Testis (tissue), 3 donors: ENCODE data around the gene SERINC2. TPM values are rescaled to one million over a fixed set of nuclear protein-coding genes. Genes with fewer than 3 reads are reported as not detected.

Experiments used
- DNase-seq: peaks from one replicate; pipeline ENCODE4 v3.0.0-alpha.2; 2019
- H3K27ac ChIP-seq, 2 donors: fragments of 200-600 bp; sonication (generic); one replicate each; pipeline ENCODE4 v1.5.1; 2019
- H3K27me3 ChIP-seq: fragments of 200-600 bp; sonication (generic); one replicate; pipeline ENCODE4 v1.5.1; 2019
- H3K36me3 ChIP-seq: fragments of 200-600 bp; sonication (generic); one replicate; pipeline ENCODE4 v1.5.1; 2017; ENCODE audit warnings: low read depth; ENCODE audit errors: missing control alignments
- H3K4me1 ChIP-seq: fragments of 200-600 bp; sonication (generic); one replicate; pipeline ENCODE4 v1.5.1; 2019
- H3K4me3 ChIP-seq, 2 donors: fragments of 200-600 bp; sonication (generic); one replicate each; pipeline ENCODE4 v1.5.1; 2017 to 2019
- H3K9me3 ChIP-seq: fragments of 200-600 bp; sonication (generic); one replicate; pipeline ENCODE4 v1.5.1; 2017
- CTCF ChIP-seq, 3 experiments: fragments of 450-650 bp in 2 of 3; fragments of 200-600 bp in 1 of 3; sonication (generic) in 1 of 3; IDR thresholded peaks; one replicate each; pipeline ENCODE4 v1.5.1; 2016 to 2019; ENCODE audit warnings: antibody characterized with exemption in 3 of 3, mild to moderate bottlenecking in 2 of 3, moderate library complexity in 1 of 3
- POLR2A ChIP-seq: fragments of 450-650 bp; IDR thresholded peaks from one replicate; pipeline ENCODE4 v1.6.1; 2017; ENCODE audit warnings: antibody characterized with exemption, mild to moderate bottlenecking, moderate library complexity
- WGBS, 2 donors: methylation state at CpG; one replicate each; pipeline ENCODE4 v1.1.5; 2018; 5-methylcytosine and 5-hydroxymethylcytosine counted together
- intact Hi-C: fragments of 100-400 bp; cut with DNase I; formaldehyde crosslinking; loops from one replicate; pipeline ENCODE4 v1.15.1; 2023; ENCODE audit warnings: low total_unique reads
- polyA plus RNA-seq: library from polyadenylated mRNA; stranded (reverse); fragments of 350-450 nt; fragmentation: Illumina TruSeq; extraction: RNeasy Lipid Tissue Mini Kit (QIAGEN cat#74804); gene quantifications from one replicate; pipeline ENCODE4 v1.2.3, GENCODE V29; 2014; ENCODE audit warnings: low read depth, low replicate concordance; ENCODE audit not compliant: insufficient read depth
- total RNA-seq, 2 donors: library from RNA; depleted of rRNA; stranded (reverse); fragments of >200 nt; gene quantifications; one replicate each; pipeline ENCODE4 v1.2.3, GENCODE V29; 2016

SERINC2 gene
- total and polyA plus RNA-seq, 3 donors from 2014 or later = 9.5 to 21.7 (median 10.8) TPM

- intact Hi-C loops = no loop called here
- no peaks in the 10 kb centered on the region for H3K27me3 ChIP-seq
- TF ChIP-seq POLR2A (no peak), CTCF (IDR thresholded peaks at IDR 0.05) (no peak)
- H3K27ac ChIP-seq = peak overlapping the region; percentile 50 to 90
- H3K36me3 ChIP-seq = no peaks in the 10 kb centered on the region
- H3K4me1 ChIP-seq = peaks cover 65% of the 10 kb centered on the region
- 41 to 50% methylated on average over 2 of the region's 2 CpGs for WGBS, 2 donors
- no peak overlapping the region for H3K4me3 ChIP-seq
- no peaks in the 10 kb centered on the region for H3K9me3 ChIP-seq
- no peak for DNase-seq
These were observed 43.0 kb upstream of the SERINC2 start for GRCh38 chr1:31370021-31370420.

- intact Hi-C loops = no loop called here
- TF ChIP-seq CTCF (IDR thresholded peaks at IDR 0.05) = no peak
- no peak for TF ChIP-seq POLR2A
- Histone ChIP-seq H3K27ac (peak overlapping the region; percentile 50 to 90), H3K9me3 (no peaks in the 10 kb centered on the region), H3K4me3 (no peak overlapping the region), H3K4me1 (peaks cover 71% of the 10 kb centered on the region), H3K27me3 (no peaks in the 10 kb centered on the region), H3K36me3 (no peaks in the 10 kb centered on the region)
- no peak for DNase-seq
- 76 to 81% methylated on average over 4 of the region's 4 CpGs for WGBS, 2 donors
These were observed 42.4 kb upstream of the SERINC2 start for GRCh38 chr1:31370565-31370964.

- TF ChIP-seq POLR2A = no peak
- no peak for TF ChIP-seq CTCF (IDR thresholded peaks at IDR 0.05)
- Histone ChIP-seq H3K27ac (peak overlapping the region; percentile 90 to 94), H3K27me3 (no peaks in the 10 kb centered on the region), H3K4me3 (no peak overlapping the region), H3K36me3 (no peaks in the 10 kb centered on the region), H3K4me1 (peaks cover 71% of the 10 kb centered on the region), H3K9me3 (no peaks in the 10 kb centered on the region)
- 45 to 53% methylated on average over 9 to 10 of the region's 10 CpGs for WGBS, 2 donors
- DNase-seq = peak; percentile 43
- intact Hi-C loops = no loop called here
These were observed 41.7 kb upstream of the SERINC2 start for GRCh38 chr1:31371121-31371959.

- TF ChIP-seq POLR2A (no peak), CTCF (IDR thresholded peaks at IDR 0.05) (no peak)
- H3K27me3 ChIP-seq = no peaks in the 10 kb centered on the region
- 55 to 72% methylated on average over 3 of the region's 3 CpGs for WGBS, 2 donors
- H3K27ac ChIP-seq = peak overlapping the region; percentile 90 to 94
- intact Hi-C loops = no loop called here
- no peak for DNase-seq
- H3K36me3 ChIP-seq = no peaks in the 10 kb centered on the region
- H3K9me3 ChIP-seq = no peaks in the 10 kb centered on the region
- H3K4me3 ChIP-seq = peak overlapping the region in 1 of 2 donors; percentile 63
- peaks cover 71% of the 10 kb centered on the region for H3K4me1 ChIP-seq
These were observed 41.0 kb upstream of the SERINC2 start for GRCh38 chr1:31372051-31372450.

GRCh38 chr1:31372751-31373055 is 40.3 kb upstream of the SERINC2 start:
- Histone ChIP-seq H3K27me3 (no peaks in the 10 kb centered on the region), H3K4me3 (peak overlapping the region; percentile 41 to 63), H3K9me3 (no peaks in the 10 kb centered on the region), H3K27ac (peak overlapping the region; percentile 90 to 94), H3K36me3 (no peaks in the 10 kb centered on the region), H3K4me1 (peaks cover 71% of the 10 kb centered on the region)
- WGBS, 2 donors = 30 to 40% methylated on average over 8 to 10 of the region's 10 CpGs
- no peak for TF ChIP-seq POLR2A
- no peak for TF ChIP-seq CTCF (IDR thresholded peaks at IDR 0.05)
- DNase-seq = no peak
- intact Hi-C loops = no loop called here
